T-helper 2 cell treated with Interferon-gamma antibody and Interleukin-4, amounts not matched to agents 5 μg/mL and 100 μg/mL, for 36 hours (primary cell): ENCODE data around the gene VPS8.
"Not testable (repeated sequence)": the region's sequence is repeated elsewhere in the genome, so short reads cannot be mapped to it uniquely, and the experiment has no call there.

Experiments
- DNase-seq: peaks from one replicate; pipeline ENCODE4 v3.0.0; 2021; ENCODE audit warnings: low spot score
- H3K27ac Mint-ChIP-seq: one replicate; pipeline ENCODE4 v1.8.0; 2021; ENCODE audit warnings: mild to moderate bottlenecking, mixed read lengths
- H3K27me3 Mint-ChIP-seq: one replicate; pipeline ENCODE4 v1.8.0; 2021; ENCODE audit warnings: low read depth, mixed read lengths
- H3K36me3 Mint-ChIP-seq: one replicate; pipeline ENCODE4 v1.8.0; 2021; ENCODE audit warnings: low read depth, mixed read lengths
- H3K4me1 Mint-ChIP-seq: one replicate; pipeline ENCODE4 v1.8.0; 2021; ENCODE audit warnings: low read depth, mixed read lengths
- H3K4me3 Mint-ChIP-seq: one replicate; pipeline ENCODE4 v1.8.0; 2022; ENCODE audit warnings: mild to moderate bottlenecking, moderate library complexity, mixed read lengths
- H3K9me3 Mint-ChIP-seq: one replicate; pipeline ENCODE4 v1.8.0; 2021; ENCODE audit warnings: mixed read lengths

The VPS8 gene

DNA sequence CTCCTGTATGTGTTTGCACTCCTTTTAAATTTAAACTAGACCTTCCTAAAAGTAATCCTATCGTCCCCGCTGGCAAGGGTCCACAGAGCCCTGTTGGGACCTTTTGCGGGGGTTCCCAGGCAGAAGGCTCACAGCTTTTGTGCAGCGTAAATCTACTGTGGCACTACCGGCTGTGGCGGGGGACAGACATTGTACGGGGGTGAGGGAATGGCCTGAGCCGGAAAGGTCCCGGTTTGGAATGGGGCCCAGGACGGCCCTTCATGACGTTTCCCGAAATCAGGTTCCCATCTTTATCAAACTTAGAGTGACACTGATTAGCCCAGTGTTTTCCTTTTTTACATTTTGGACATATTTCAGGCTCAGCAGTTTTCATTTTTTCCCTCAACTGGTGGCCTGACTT, 205.6 kb downstream of the VPS8 start:
- peaks cover 31% of the 10 kb centered on the region for H3K36me3 Mint-ChIP-seq
- not testable (repeated sequence) for H3K4me3 Mint-ChIP-seq, H3K4me1 Mint-ChIP-seq, DNase-seq, H3K27me3 Mint-ChIP-seq, H3K27ac Mint-ChIP-seq
- H3K9me3 Mint-ChIP-seq = peaks cover 23% of the 10 kb centered on the region

DNA sequence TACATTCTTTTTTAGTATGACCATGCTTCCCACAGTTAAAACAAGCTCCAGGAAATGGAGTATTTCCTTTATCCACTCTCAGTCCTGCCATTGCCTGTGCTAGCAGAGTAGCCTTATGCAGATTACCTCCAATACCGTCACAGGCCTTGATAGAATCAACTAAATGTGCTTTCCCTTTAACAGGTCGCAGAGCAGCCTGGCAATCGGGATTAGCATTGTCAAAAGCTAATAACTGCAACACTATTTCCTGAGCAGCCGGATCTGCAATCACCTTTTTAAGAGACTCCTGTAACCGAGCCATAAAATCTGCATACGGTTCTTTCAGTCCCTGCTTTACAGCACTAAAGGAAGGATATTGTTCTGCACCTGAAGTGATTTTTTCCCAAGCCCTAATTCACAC, 206.0 kb downstream of the VPS8 start:
- not testable (repeated sequence) for H3K27me3 Mint-ChIP-seq, DNase-seq, H3K4me1 Mint-ChIP-seq, H3K27ac Mint-ChIP-seq, H3K4me3 Mint-ChIP-seq
- peaks cover 23% of the 10 kb centered on the region for H3K9me3 Mint-ChIP-seq
- peaks cover 31% of the 10 kb centered on the region for H3K36me3 Mint-ChIP-seq

DNA sequence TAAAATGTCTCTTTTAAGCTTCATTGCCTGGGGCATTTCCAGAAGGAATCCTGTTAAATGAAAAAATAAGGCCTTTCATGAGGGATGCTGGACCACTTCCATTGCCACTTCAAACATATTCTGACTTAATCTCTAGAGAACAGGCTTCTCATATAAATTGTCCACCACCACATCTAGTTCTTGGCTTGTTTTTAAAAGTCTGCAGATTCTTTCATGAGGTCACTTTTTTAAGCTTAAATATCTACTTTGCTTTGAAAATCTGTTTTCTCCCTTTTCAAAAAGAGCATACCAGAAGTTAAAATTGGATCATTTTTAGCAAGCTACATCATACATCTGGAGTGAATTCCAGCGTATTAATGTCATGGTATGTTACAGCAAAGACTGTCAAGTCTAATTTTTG, 209.3 kb downstream of the VPS8 start:
- Mint-ChIP-seq H3K36me3 (peaks cover 26% of the 10 kb centered on the region), H3K4me3 (no peak overlapping the region), H3K27ac (no peak overlapping the region), H3K9me3 (peaks cover 23% of the 10 kb centered on the region), H3K27me3 (no peaks in the 10 kb centered on the region), H3K4me1 (peaks cover 2% of the 10 kb centered on the region)
- no peak for DNase-seq

DNA sequence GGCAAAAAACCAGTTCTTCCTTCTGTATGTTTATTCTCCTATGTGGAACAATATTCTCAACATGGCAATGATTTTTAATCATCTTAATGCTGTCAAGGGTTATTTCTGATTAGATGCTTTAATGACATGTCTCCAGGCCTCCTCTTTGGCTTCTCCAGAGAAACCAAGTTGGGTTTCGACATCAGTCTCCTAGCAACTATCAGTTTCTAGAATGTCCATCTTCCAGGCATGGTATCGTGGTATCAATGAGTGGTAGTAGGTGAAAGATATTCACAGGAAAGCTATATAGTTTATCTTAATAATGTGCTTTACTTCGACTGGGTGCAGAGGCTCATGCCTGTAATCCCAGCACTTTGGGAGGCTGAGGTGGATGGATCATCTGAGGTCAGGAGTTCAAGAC, 212.4 kb downstream of the VPS8 start:
- peaks cover 10% of the 10 kb centered on the region for H3K36me3 Mint-ChIP-seq
- H3K4me1 Mint-ChIP-seq = peaks cover 2% of the 10 kb centered on the region
- H3K27ac Mint-ChIP-seq = no peak overlapping the region
- H3K4me3 Mint-ChIP-seq = no peak overlapping the region
- H3K9me3 Mint-ChIP-seq = peaks cover 3% of the 10 kb centered on the region
- DNase-seq = no peak
- H3K27me3 Mint-ChIP-seq = no peaks in the 10 kb centered on the region

DNA sequence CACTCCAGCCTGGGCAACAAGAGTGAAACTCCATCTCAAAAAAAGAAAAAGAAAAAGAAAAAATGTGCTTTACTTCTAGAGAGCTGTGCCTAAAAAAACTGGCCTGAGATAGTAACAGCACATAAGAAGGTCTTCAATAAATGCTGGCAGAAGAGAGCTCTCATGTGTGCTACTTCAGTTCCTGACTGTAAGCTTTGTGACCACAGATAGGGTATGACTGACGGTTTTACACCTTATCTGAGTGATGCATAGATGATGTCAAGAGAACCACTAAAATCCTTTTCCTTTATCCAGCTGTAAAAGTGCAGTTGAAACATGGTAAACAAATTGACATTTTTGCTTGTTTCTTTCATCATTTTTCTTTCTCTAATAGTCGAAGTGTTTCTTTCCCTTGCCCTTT, 213.0 kb downstream of the VPS8 start:
- H3K4me1 Mint-ChIP-seq = peaks cover 2% of the 10 kb centered on the region
- H3K27ac Mint-ChIP-seq = no peak overlapping the region
- no peak overlapping the region for H3K4me3 Mint-ChIP-seq
- no peaks in the 10 kb centered on the region for H3K27me3 Mint-ChIP-seq
- no peak for DNase-seq
- H3K36me3 Mint-ChIP-seq = peaks cover 8% of the 10 kb centered on the region
- no peaks in the 10 kb centered on the region for H3K9me3 Mint-ChIP-seq

DNA sequence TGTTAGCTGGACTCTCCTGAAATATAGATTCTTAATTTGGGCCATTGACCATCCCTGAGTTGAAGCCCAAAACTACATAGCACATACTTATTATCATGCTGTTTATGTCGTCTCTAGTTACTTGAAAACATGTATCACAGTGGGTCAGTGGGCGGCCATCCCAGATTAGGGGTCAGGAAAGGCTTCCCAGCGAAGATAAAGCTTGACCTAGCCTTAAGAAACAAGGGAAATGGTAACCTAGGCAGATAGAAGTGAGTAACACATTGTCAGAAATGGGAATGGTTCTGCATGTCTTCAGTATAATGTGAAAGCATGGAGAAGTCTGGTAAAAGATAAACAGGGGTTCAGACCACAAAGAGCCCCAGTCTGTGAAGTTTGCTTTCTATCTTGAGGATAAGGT, 216.2 kb downstream of the VPS8 start:
- H3K36me3 Mint-ChIP-seq = peaks cover 15% of the 10 kb centered on the region

DNA sequence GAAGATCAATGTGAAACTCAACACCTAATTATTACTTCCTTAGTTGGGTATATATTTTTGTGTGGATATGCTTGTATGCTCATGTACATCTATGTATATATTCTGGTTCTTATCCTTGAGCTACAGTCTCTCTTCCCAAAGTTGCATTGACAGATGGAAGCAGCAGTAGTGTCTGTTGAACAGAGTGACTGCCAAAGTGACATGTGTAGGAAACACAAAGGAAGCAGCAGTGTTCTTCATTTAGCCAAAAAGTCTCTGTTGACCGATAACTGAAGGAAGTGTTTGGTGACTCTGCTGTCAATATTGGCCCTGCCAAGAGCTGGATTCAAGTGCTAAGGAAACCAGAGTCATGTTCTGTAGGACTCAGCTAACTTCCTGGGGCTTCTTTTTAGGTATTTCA, 217.1 kb downstream of the VPS8 start:
- no peak for DNase-seq
- Mint-ChIP-seq H3K27me3 (no peaks in the 10 kb centered on the region), H3K9me3 (no peaks in the 10 kb centered on the region), H3K36me3 (peaks cover 16% of the 10 kb centered on the region), H3K4me1 (peaks cover 2% of the 10 kb centered on the region), H3K27ac (no peak overlapping the region), H3K4me3 (no peak overlapping the region)

More for the DNA sequence above, 216.2 kb downstream of the VPS8 start:
- DNase-seq = no peak
- Mint-ChIP-seq H3K9me3 (no peaks in the 10 kb centered on the region), H3K27ac (no peak overlapping the region), H3K4me3 (no peak overlapping the region), H3K27me3 (no peaks in the 10 kb centered on the region), H3K4me1 (peaks cover 2% of the 10 kb centered on the region)

DNA sequence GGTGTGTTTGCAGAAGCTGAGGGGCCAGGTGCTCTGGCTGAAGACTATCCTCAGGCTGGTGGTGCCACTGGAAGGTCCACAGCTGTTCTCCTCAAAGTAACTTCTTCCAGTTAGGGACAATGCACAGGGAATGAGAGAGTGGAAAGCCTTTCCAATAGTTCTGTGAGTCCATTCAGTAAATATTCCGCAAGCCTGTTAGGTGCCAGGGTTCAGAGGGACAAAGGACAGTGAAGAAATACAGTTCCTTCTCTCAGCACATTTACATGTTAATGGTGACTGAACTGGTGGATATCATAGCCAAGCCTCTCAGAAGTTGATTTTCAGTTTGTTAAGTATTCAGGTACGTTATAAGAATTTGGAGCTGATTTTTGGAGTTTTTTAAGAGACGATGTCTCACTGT, 218.4 kb downstream of the VPS8 start:
- Mint-ChIP-seq H3K9me3 (no peaks in the 10 kb centered on the region), H3K36me3 (peaks cover 20% of the 10 kb centered on the region), H3K4me1 (no peaks in the 10 kb centered on the region), H3K27me3 (no peaks in the 10 kb centered on the region), H3K27ac (no peak overlapping the region), H3K4me3 (no peak overlapping the region)
- no peak for DNase-seq

DNA sequence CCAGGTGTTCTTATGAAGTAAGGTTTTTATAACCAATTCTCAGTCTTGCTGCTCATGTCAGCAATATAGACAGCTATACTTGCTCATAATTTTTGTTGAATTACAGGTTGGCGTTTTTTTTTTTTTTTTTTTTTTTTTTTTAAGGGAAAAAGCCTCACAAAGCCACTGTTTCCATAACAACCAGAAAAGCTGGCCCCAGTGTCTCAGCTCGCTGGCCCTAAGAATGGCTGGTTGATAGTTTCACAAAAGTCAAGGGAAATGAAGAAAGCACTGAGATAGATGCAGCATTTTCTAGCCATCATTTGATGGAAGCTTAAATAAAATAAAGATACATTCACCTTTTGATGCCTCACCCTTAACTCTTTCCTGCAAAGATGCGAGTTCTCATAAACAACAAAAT, 219.0 kb downstream of the VPS8 start:
- no peak for DNase-seq
- Mint-ChIP-seq H3K27me3 (no peaks in the 10 kb centered on the region), H3K9me3 (no peaks in the 10 kb centered on the region), H3K27ac (no peak overlapping the region), H3K36me3 (peaks cover 18% of the 10 kb centered on the region), H3K4me1 (no peaks in the 10 kb centered on the region), H3K4me3 (no peak overlapping the region)

DNA sequence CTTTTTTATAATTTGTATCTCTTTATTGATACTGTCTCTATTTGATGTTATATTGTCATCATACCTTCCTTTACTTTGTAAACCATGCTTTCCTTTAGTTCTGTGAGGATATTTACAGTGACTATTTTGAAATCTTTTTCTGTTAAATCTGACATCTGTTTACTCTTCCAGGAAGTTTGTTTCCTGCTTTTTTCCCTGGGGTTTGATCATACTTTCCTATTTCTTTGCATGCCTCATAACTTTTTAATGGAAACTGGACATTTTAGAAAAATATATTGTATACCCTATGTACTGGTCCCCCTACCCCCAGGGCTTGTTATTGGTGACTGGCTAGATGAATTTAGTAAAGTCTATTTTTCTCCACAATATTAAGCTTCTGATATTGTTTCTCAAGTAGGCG, 225.8 kb downstream of the VPS8 start:
- H3K36me3 Mint-ChIP-seq = peaks cover 16% of the 10 kb centered on the region

DNA sequence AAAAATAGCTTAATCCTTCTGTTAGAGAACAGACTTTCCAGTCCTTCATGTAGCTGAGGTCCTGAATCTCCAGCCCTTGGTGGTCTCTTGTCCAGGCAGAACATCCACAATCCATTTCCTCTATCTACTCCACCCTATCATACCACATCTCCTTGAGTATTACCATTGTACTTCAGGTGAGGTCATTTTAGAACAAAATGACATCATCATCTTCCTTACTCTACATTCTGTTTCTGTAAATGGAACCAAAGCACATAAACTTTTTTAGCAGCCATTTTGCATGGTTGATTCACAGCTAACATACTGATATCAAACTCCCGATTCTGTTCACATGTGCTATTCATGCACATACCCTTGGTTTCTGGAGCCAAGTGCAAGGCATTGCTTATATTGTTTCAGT, 228.5 kb downstream of the VPS8 start:
- H3K9me3 Mint-ChIP-seq = peaks cover 7% of the 10 kb centered on the region
- peaks cover 10% of the 10 kb centered on the region for H3K36me3 Mint-ChIP-seq
- H3K27ac Mint-ChIP-seq = no peak overlapping the region

More for the DNA sequence above, 225.8 kb downstream of the VPS8 start:
- Mint-ChIP-seq H3K27me3 (no peaks in the 10 kb centered on the region), H3K9me3 (peaks cover 7% of the 10 kb centered on the region), H3K4me1 (no peaks in the 10 kb centered on the region), H3K4me3 (no peak overlapping the region), H3K27ac (no peak overlapping the region)
- no peak for DNase-seq

DNA sequence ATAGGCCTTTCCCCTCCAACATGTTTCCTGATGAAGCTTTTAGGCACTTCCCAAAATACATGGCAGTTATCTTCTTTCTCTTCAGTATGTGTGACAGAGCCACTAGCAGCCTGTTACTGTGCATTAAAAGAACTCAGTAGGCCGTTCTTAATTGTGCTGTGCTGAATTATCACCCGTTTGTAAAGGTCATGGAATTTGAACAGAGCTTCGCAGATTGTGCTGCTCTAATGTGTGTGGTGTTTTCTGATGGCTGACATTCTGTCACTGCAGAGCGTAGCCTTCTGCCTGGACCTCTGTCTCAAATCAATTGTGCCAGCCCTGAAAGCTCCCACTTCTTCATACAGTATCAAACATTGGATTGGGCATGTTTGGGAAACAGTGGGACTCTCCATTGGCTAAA, 229.6 kb downstream of the VPS8 start:
- no peaks in the 10 kb centered on the region for H3K27me3 Mint-ChIP-seq
- H3K27ac Mint-ChIP-seq = no peak overlapping the region
- H3K36me3 Mint-ChIP-seq = peaks cover 8% of the 10 kb centered on the region
- peaks cover 7% of the 10 kb centered on the region for H3K9me3 Mint-ChIP-seq
- no peaks in the 10 kb centered on the region for H3K4me1 Mint-ChIP-seq
- H3K4me3 Mint-ChIP-seq = no peak overlapping the region
- DNase-seq = no peak

More for the DNA sequence above, 228.5 kb downstream of the VPS8 start:
- H3K4me3 Mint-ChIP-seq = no peak overlapping the region
- no peak for DNase-seq
- no peaks in the 10 kb centered on the region for H3K27me3 Mint-ChIP-seq
- no peaks in the 10 kb centered on the region for H3K4me1 Mint-ChIP-seq

DNA sequence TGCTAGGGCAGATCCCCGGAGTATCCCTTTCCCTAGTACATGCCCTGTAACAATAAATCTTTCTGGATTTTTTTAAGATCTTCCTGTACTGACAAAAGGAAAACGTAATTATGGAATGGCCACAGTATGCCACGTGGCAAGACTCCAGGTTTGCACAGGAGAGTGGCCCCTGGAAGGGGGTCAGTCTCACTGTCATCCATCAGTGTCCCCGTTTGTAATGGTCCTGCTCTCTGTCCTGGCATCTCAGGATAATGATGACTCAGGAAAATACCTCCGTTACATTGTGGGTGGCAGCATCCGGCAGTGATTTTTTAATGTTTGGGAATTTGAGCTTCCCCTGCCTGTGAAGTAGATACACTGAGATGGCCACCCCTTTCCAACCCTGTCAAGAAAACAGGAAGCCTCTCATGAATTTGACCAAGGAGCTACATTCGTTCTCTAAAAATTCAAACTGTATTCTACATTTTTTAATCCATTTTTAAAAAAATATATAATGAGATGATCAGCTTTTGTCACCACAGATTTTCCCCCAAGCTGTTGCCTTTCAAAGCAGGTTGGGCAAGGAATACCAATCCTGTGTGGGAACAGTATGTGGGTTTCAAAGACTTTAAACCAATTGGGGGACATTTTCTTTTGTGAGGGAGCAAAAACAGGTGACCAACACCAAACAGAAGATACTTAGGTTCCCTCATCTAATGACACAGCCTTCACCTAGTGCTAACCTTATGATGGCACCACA, 230.5 kb downstream of the VPS8 start:
- no peak for DNase-seq
- H3K27me3 Mint-ChIP-seq = no peaks in the 10 kb centered on the region
- peaks cover 5% of the 10 kb centered on the region for H3K36me3 Mint-ChIP-seq
- no peak overlapping the region for H3K4me3 Mint-ChIP-seq
- no peak overlapping the region for H3K27ac Mint-ChIP-seq
- H3K9me3 Mint-ChIP-seq = peaks cover 2% of the 10 kb centered on the region
- H3K4me1 Mint-ChIP-seq = no peaks in the 10 kb centered on the region

DNA sequence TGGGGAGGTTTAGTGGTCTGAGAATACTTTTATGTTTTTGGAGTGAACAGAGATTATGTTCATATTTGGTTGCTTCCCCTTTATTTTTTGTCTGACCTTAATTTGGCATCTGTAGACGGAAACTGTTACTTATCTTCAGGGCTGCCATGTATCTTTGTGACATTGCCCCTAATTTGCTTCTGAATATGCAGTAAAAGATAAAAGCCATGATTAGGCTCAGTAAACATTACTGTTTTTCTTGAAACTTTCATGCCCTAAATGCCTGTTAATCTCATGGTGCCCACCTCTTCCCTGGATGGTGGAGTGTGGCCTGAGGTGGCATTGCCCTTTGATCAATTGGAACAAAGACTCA, 234.2 kb downstream of the VPS8 start:
- Mint-ChIP-seq H3K27me3 (no peaks in the 10 kb centered on the region), H3K36me3 (peaks cover 17% of the 10 kb centered on the region), H3K9me3 (no peaks in the 10 kb centered on the region), H3K27ac (no peak overlapping the region), H3K4me1 (no peaks in the 10 kb centered on the region), H3K4me3 (no peak overlapping the region)
- DNase-seq = no peak

DNA sequence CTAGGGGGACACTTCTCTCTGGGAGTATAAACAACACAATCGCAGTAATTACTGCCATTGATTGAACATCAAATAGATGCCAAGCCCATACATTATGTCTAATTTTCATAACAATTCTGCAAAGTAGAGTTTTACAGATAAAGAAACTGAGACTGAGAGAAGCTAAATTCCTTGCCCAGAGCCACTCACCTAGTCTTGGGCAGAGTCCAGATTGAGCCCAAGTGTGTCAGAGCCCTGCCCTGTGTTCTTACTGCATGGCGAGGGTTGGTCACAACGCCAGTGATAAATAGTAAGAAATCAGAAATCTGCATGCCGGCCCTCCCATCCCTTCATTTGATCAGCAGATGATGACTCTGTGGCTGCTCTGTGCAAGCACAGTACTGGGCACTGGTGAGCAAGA, 234.6 kb downstream of the VPS8 start:
- Mint-ChIP-seq H3K4me3 (no peak overlapping the region), H3K4me1 (no peaks in the 10 kb centered on the region), H3K27me3 (no peaks in the 10 kb centered on the region), H3K36me3 (peaks cover 21% of the 10 kb centered on the region), H3K9me3 (no peaks in the 10 kb centered on the region), H3K27ac (no peak overlapping the region)
- no peak for DNase-seq
